Stimulated activated naive CD8-positive, alpha-beta T cell treated with anti-CD3 and anti-CD28 coated beads, Interleukin-15, Interleukin-2, amounts not matched to agents 100 ng/mL and 50 ng/mL, for 24 hours (primary cell): ENCODE measurements around the gene PTPRK.

Source experiments
- H3K27ac Mint-ChIP-seq: one replicate; pipeline ENCODE4 v1.8.0; 2021; ENCODE audit warnings: mild to moderate bottlenecking, mixed read lengths
- H3K27me3 Mint-ChIP-seq: one replicate; pipeline ENCODE4 v1.8.0; 2021; ENCODE audit warnings: mixed read lengths
- H3K36me3 Mint-ChIP-seq: one replicate; pipeline ENCODE4 v1.8.0; 2021; ENCODE audit warnings: low read depth, mixed read lengths
- H3K4me1 Mint-ChIP-seq: one replicate; pipeline ENCODE4 v1.8.0; 2021; ENCODE audit warnings: low read depth, mixed read lengths
- H3K4me3 Mint-ChIP-seq: one replicate; pipeline ENCODE4 v1.8.0; 2021; ENCODE audit warnings: mild to moderate bottlenecking, mixed read lengths
- H3K9me3 Mint-ChIP-seq: one replicate; pipeline ENCODE4 v1.8.0; 2021; ENCODE audit warnings: mixed read lengths

Gene PTPRK

DNA sequence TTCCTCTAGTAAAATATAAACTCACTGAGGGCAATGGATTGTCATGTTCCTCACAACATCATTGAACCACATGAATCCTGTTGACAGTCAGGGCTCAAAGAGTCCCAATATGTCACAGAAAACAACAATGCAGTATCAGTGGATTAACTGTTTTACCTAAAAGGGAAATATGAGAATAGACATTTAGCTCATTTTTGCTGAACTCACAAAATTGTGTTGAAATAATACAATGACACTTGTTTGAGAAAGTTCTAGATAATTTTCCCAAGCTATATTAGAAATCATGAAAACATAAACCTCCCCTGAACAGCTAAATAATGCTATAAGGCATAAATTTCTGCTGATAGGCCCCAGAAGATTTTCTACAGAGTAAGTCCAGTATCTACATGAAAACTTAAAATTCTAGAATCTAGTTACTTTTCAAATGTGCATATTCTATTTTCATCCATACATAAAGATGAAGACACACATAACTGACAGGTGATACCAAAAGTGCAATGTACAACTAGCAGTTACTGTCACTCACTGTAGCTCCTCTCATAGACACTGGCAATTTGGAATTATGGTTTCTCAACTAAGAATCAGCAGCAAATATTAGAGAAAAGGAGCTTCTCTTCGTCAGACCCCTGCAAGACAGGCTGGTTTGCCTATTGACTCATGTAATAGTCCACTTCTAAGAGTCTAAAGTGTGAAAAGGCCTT, 269.9 kb downstream of the PTPRK start:
- peaks cover 25% of the 10 kb centered on the region for H3K4me1 Mint-ChIP-seq
- no peak overlapping the region for H3K4me3 Mint-ChIP-seq
- no peak overlapping the region for H3K27ac Mint-ChIP-seq
- H3K9me3 Mint-ChIP-seq = peaks cover 4% of the 10 kb centered on the region
- no peaks in the 10 kb centered on the region for H3K36me3 Mint-ChIP-seq
- H3K27me3 Mint-ChIP-seq = no peaks in the 10 kb centered on the region

DNA sequence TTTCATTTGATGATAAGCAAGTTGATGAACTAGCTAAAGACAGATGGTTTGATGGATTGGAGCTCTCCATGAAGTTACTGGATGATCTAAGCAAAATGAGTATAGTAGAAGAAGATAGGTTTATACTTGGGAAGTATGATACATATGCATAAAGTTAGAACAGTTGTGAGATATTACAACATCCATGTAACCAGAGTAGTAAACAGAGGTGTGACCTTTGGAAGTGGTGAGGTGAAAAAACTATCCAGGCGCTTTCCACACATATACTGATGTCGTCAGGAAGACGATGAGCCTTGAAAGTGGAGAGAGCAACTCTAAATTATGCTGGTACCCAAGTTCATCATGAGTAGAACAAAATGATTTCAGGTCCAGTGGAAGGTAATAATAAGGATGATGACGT, 271.0 kb downstream of the PTPRK start:
- Mint-ChIP-seq H3K27me3 (no peaks in the 10 kb centered on the region), H3K4me3 (no peak overlapping the region), H3K27ac (no peak overlapping the region)

DNA sequence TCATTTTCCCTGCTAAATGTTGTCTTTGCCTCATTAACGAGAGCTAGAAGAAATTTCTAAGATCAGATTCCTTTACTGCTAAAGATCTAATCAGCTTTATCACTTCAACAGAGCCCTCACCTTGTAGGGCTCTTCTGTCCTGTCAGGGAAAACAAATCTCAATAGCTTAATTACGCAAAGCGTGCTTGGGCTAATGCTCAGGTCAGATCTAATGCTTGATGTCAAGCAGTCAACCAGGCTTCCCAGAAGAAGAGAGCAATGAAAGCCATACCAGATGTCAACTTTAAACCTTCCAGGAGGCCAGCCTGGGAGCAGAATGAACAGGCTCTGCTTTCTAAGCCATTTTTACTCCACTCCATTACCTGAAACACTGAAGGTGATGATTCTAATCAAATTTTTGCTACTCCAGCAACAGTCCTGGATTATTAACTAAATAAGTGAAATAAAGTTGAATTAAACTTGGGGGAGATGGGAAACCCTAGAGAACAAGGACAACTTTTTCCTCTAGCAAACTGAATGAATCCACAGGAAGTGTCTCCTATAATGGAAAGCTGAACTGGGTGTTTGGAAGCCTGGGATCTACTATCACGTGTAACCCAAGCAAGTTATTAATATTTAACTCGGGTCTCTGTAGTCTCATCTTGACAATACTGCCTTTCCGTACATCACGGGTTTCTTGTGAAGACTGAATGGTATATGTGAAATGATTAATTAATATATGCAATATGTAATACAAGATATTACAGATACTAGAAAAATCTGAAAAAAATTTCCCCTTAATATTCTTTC, 273.7 kb downstream of the PTPRK start:
- peaks cover 10% of the 10 kb centered on the region for H3K4me1 Mint-ChIP-seq
- no peaks in the 10 kb centered on the region for H3K27me3 Mint-ChIP-seq
- H3K36me3 Mint-ChIP-seq = no peaks in the 10 kb centered on the region
- H3K4me3 Mint-ChIP-seq = no peak overlapping the region
- H3K9me3 Mint-ChIP-seq = peaks cover 4% of the 10 kb centered on the region
- H3K27ac Mint-ChIP-seq = no peak overlapping the region

More for the DNA sequence above, 271.0 kb downstream of the PTPRK start:
- peaks cover 30% of the 10 kb centered on the region for H3K4me1 Mint-ChIP-seq
- no peaks in the 10 kb centered on the region for H3K36me3 Mint-ChIP-seq
- peaks cover 4% of the 10 kb centered on the region for H3K9me3 Mint-ChIP-seq

DNA sequence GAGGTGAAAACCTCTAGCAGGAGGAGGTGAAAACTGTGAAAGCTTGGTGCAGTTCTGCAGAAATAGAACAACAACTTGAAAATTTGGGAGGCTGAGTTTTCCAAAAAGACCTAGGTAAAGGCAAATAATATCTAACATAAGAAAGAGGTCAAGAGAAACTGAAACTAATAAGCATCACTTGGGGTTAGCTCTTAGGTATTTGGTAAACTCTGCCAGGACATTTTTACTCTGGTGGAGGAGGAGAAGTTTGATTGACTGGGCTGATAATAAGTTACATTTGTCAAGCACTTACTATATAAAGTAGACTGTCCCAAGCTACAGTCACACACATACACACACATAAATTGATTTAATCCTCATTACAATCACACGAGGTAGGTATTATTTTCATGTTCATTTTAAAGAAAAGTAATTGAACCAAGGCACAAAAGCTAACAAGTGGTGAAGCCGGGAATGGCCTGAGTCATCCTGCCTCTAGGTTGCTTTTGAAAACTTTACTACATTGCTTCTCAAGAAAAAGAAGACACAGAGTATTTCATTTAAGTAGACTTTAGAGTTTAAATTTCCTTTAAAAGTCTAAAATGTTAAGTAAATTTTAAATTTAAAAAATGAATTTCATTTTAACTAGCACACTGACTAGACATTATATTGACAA, 275.5 kb downstream of the PTPRK start:
- no peaks in the 10 kb centered on the region for H3K36me3 Mint-ChIP-seq
- no peak overlapping the region for H3K27ac Mint-ChIP-seq
- H3K9me3 Mint-ChIP-seq = peaks cover 4% of the 10 kb centered on the region
- H3K4me3 Mint-ChIP-seq = no peak overlapping the region
- H3K4me1 Mint-ChIP-seq = peaks cover 21% of the 10 kb centered on the region
- H3K27me3 Mint-ChIP-seq = no peaks in the 10 kb centered on the region

DNA sequence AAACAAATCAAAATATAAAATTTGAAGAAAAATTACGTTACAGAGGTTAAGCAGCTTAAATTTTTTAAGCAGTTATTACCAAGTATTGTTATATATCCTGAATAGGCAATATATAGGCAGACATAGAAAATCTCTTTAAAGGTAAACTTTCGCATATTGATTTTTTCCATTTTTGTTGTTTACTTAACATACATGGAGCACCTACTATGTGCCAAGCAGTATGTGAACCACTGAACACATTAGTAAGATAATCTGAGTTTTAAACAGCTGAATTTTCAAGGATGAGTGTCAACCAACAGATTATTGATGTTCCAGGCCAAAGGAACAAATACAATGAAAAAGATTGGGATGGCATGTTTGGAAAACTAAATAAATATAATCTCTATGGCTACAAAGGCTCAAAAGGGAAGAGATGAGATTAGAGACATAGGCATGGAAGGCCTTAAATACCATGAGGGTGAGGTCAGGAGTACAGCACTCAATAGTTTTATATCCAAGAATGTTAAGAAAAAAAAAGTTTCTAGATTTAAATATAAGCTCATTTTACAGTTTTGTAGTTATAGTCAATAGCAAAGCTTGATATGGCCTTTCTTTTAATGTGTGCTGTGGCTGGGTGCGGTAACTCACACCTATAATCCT, 277.5 kb downstream of the PTPRK start:
- no peaks in the 10 kb centered on the region for H3K36me3 Mint-ChIP-seq
- H3K4me1 Mint-ChIP-seq = peaks cover 24% of the 10 kb centered on the region
- H3K27ac Mint-ChIP-seq = no peak overlapping the region
- H3K27me3 Mint-ChIP-seq = no peaks in the 10 kb centered on the region
- H3K9me3 Mint-ChIP-seq = no peaks in the 10 kb centered on the region
- H3K4me3 Mint-ChIP-seq = no peak overlapping the region

DNA sequence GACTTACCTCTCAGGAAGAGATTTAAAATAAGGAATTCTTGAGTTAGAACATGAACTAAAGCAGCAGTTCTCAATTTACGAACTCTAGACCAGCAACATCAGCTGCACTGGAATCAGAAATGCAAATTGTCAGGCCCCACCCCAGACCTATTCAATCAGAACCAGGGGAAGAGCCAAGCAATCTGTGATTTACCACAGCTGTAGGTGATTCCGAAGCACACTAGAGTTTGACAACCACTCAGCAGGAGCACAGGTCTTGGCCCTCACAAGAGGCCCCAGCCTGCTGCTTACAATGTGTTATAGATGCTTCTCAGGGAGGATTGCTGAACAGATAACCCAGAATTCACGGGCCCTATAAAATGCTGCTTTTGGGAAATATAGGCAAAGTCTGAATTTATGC, 279.2 kb downstream of the PTPRK start:
- peak overlapping the region; percentile 66 for H3K27ac Mint-ChIP-seq
- no peaks in the 10 kb centered on the region for H3K36me3 Mint-ChIP-seq
- H3K9me3 Mint-ChIP-seq = no peaks in the 10 kb centered on the region
- no peaks in the 10 kb centered on the region for H3K27me3 Mint-ChIP-seq
- no peak overlapping the region for H3K4me3 Mint-ChIP-seq
- H3K4me1 Mint-ChIP-seq = peaks cover 24% of the 10 kb centered on the region

DNA sequence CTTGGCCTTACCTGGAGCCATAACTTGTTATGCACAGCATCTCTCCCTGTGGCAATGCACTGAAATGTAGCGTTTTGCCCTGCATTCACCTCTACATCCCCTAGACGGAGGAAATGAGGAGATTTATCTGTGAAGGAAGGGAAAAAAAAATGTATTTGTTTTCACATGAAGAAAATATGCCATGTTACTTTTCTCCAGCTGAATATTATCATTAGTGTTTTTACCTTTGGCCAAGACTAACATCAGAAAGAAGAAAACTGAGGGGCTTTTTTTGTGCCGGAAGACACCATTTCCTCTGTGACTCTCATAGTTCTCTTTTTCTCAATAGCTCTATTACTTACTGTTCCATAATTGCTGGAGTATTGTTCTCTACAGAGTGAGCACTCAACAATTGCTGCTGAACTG, 280.4 kb downstream of the PTPRK start:
- H3K27ac Mint-ChIP-seq = peak overlapping the region; percentile 6
- no peaks in the 10 kb centered on the region for H3K36me3 Mint-ChIP-seq
- H3K27me3 Mint-ChIP-seq = no peaks in the 10 kb centered on the region
- peak overlapping the region; percentile 45 for H3K4me3 Mint-ChIP-seq
- peaks cover 24% of the 10 kb centered on the region for H3K4me1 Mint-ChIP-seq
- H3K9me3 Mint-ChIP-seq = no peaks in the 10 kb centered on the region

DNA sequence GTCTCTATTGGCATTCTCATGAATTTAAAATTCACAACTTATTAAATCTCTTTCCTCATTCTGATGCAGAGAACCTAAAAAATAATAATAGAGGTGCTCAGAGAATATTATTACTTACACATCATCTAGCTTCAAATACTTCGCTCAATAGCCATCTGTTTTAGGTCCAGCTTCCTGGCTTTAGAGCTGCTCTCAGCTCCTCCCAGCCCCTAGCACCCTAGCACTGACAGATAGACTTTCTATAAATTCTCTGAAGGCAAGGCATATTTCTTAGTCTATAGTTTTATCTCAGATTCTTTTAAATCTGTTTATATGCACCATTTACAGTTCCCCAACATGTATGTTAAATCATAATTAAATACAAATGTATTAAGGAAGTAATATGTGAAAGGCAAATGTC, 281.3 kb downstream of the PTPRK start:
- no peaks in the 10 kb centered on the region for H3K36me3 Mint-ChIP-seq
- peaks cover 19% of the 10 kb centered on the region for H3K4me1 Mint-ChIP-seq
- no peak overlapping the region for H3K4me3 Mint-ChIP-seq
- no peaks in the 10 kb centered on the region for H3K27me3 Mint-ChIP-seq
- H3K27ac Mint-ChIP-seq = no peak overlapping the region
- no peaks in the 10 kb centered on the region for H3K9me3 Mint-ChIP-seq

DNA sequence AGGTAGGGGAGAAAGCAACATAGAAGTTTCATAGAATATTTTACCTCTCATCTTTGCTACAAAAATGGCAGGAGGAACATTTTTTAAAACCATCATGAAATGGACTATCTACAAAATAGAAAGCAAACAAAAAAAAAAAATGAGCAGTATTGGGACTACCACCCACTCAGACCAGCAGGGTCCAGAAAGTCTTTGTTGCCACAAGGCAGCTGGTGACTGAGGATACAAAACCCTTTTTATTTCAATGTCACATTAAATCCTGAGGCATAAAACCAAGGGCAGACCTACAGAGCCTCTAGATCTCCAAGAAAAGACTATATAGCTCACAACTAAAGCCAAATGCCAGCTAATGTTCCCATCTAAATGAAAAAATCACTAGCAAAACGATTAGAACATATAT, 282.2 kb downstream of the PTPRK start:
- H3K4me1 Mint-ChIP-seq = peaks cover 19% of the 10 kb centered on the region
- no peak overlapping the region for H3K27ac Mint-ChIP-seq
- no peak overlapping the region for H3K4me3 Mint-ChIP-seq
- no peaks in the 10 kb centered on the region for H3K9me3 Mint-ChIP-seq
- no peaks in the 10 kb centered on the region for H3K27me3 Mint-ChIP-seq
- H3K36me3 Mint-ChIP-seq = no peaks in the 10 kb centered on the region

DNA sequence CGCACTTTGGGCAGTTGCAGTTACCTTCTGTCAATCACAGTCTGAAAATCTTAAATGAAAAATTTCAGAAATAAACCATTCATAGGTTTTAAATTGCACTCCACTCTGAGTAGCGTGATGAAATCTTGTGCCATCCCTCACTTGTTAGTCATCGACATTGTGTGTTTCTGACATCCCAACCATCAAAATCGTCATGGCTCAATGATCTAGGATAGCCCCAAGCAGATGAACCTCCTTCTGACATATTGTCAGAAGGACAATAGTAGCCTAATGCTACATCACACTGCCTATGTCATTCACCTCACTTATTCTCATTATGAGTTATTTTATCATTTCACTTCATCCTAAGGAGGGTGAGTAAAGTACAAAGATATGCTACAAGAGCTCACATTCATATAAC, 284.8 kb downstream of the PTPRK start:
- H3K27me3 Mint-ChIP-seq = no peaks in the 10 kb centered on the region
- no peak overlapping the region for H3K27ac Mint-ChIP-seq
- no peaks in the 10 kb centered on the region for H3K9me3 Mint-ChIP-seq
- peaks cover 9% of the 10 kb centered on the region for H3K4me1 Mint-ChIP-seq
- no peak overlapping the region for H3K4me3 Mint-ChIP-seq
- H3K36me3 Mint-ChIP-seq = no peaks in the 10 kb centered on the region

DNA sequence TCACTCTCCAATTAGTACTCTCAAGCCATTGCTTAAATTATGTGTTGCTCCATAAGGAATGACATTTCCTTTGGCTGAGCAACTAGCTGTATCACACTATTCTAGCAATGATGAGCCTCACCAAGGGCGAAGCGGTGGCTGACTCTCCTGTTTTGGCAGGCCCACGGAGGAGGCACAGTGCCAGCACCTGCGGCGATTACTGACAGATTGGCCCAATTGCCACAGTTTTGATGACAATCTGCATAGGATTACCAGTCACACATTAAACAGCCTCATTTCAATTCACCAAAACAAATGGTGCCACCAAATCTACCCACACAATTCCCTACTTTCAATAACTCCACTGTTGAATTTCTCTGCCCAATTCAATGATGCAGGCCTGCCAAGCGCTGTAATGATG, 286.9 kb downstream of the PTPRK start:
- no peak overlapping the region for H3K27ac Mint-ChIP-seq
- no peak overlapping the region for H3K4me3 Mint-ChIP-seq
- H3K4me1 Mint-ChIP-seq = no peaks in the 10 kb centered on the region
- no peaks in the 10 kb centered on the region for H3K36me3 Mint-ChIP-seq
- H3K9me3 Mint-ChIP-seq = no peaks in the 10 kb centered on the region
- H3K27me3 Mint-ChIP-seq = no peaks in the 10 kb centered on the region

DNA sequence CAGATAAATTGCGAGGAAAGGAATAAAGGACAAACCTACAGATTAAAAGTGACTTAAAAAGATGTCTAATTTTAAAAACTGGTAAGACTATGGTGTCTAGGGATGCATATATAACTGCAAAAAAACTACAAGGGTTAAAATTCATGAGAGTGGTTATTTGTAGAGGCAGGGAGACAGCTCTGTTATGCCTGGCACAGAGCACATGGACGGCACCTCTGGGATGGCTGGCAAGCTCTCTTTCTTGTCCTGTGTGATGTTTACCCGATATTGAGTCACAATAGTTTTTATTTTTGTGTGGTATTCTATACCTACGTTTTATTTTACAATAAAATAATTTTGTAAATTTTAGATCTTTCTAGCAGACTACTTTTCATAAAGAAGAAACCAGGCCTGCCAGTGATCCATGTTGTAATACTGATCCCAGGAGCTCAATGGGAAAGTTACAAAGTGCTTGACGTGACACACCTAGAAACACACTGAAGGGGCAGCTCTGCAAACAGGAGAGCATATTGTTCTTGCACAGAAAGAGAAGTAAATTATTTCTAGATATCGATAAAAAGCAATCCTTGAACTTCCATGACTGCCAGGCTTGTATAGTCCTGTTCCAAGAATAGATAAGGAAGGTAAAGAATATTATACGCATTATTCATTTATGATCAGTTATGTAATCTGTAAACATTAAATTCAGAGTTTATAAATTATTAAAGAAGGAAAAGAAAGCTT, 290.0 kb downstream of the PTPRK start:
- H3K9me3 Mint-ChIP-seq = peaks cover 3% of the 10 kb centered on the region
- H3K4me1 Mint-ChIP-seq = no peaks in the 10 kb centered on the region
- no peaks in the 10 kb centered on the region for H3K27me3 Mint-ChIP-seq
- H3K36me3 Mint-ChIP-seq = no peaks in the 10 kb centered on the region
- H3K27ac Mint-ChIP-seq = no peak overlapping the region
- no peak overlapping the region for H3K4me3 Mint-ChIP-seq

DNA sequence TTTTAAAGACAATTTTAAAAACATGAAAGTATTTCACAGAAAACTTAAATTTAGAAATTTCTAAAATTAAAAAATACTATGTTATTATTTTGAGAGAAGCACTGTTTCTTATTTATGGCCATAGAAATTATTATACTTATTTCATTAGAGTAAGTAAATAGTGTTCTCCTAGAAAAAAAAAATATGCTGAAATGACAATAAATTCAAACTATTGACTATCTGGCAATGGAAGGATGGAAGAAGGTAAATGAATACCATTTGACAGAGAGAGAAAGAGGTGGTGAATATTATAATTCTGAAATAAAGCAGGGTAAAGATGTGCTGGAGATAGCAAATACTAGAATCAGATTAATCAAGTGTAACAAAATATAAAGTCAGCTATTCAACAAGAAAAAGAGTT, 294.8 kb downstream of the PTPRK start:
- Mint-ChIP-seq H3K9me3 (peaks cover 3% of the 10 kb centered on the region), H3K27me3 (no peaks in the 10 kb centered on the region), H3K27ac (no peak overlapping the region), H3K36me3 (no peaks in the 10 kb centered on the region), H3K4me1 (no peaks in the 10 kb centered on the region), H3K4me3 (no peak overlapping the region)

DNA sequence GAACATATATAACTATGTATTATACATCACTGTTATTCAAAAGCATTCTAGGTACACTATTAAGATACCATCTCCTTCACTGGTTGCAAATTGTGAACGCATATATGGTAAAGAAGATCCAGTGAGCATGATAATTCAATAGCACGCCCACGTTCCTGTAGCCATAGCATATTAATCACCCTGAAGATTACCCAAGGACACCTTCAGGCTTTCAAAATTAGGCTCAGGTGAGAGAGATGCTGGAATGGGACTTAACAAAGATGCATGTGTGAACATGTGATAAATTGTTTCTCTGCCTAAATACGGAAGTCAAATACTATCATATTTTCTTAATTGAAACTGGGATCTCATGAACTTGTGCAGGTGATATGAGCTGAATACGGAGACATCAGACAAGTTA, 303.5 kb downstream of the PTPRK start:
- no peak overlapping the region for H3K4me3 Mint-ChIP-seq
- H3K4me1 Mint-ChIP-seq = no peaks in the 10 kb centered on the region
- H3K27me3 Mint-ChIP-seq = no peaks in the 10 kb centered on the region
- no peaks in the 10 kb centered on the region for H3K9me3 Mint-ChIP-seq
- H3K36me3 Mint-ChIP-seq = no peaks in the 10 kb centered on the region
- no peak overlapping the region for H3K27ac Mint-ChIP-seq
